NT2/D1 (cell line): ENCODE results near the gene GARIN5A.

Source experiments
- SUZ12 ChIP-seq: IDR thresholded peaks from 2 replicates; pipeline ENCODE4 v1.6.1; 2011; ENCODE audit not compliant: insufficient read length, insufficient read depth; ENCODE audit errors: extremely low read depth
- ZNF274 ChIP-seq: IDR thresholded peaks from 2 replicates; pipeline ENCODE4 v1.6.1; 2011; ENCODE audit warnings: mild to moderate bottlenecking, low read depth, low read length

DNA sequence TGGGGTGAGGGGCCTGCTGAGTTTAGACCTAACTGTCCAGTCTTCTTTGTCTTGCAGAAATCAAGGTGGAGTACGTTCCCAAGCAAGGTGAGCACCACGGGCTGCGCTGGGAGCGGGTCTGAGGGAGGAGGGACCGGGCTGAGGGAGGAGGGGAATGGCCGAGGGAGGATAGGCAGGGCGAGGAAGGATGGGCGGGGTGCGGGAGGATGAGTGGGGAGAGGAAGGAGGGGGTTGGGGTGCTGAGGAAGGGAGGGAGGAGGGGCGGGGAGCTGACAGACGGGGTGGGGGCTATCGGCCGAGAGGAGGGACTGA lies 25.5 kb downstream of the GARIN5A start:
- TF ChIP-seq ZNF274, result no peak
- TF ChIP-seq SUZ12, result no peak
